MM.1S (cell line): Measurements from ENCODE around the gene KLHL42.

Experiments
- DNase-seq: peaks from one replicate; pipeline ENCODE4 v3.0.0-alpha.2; 2015
- H2AFZ ChIP-seq: fragments of 300-600 bp; sonication (generic); 2 replicates; pipeline ENCODE4 v1.6.0; 2016; ENCODE audit warnings: antibody characterized with exemption, low read length
- H3F3A ChIP-seq: fragments of 300-600 bp; sonication (generic); 2 replicates; pipeline ENCODE4 v1.6.1; 2016; ENCODE audit warnings: mild to moderate bottlenecking, antibody characterized with exemption, low read length, moderate library complexity, mixed read lengths; ENCODE audit not compliant: insufficient read depth
- H3K27ac ChIP-seq: fragments of 300-600 bp; sonication (generic); 2 replicates; pipeline ENCODE4 v1.5.1; 2016; ENCODE audit warnings: mild to moderate bottlenecking, low read length
- H3K27me3 ChIP-seq: fragments of 300-600 bp; sonication (generic); replicated peaks from 2 replicates; pipeline ENCODE4 v1.6.0; 2016; ENCODE audit warnings: low read length; ENCODE audit not compliant: insufficient read depth
- H3K36me3 ChIP-seq: fragments of 300-600 bp; sonication (generic); replicated peaks from 2 replicates; pipeline ENCODE4 v1.6.1; 2016; ENCODE audit warnings: mild to moderate bottlenecking, low read length, mixed read lengths; ENCODE audit not compliant: insufficient read depth
- H3K4me1 ChIP-seq: fragments of 300-600 bp; sonication (generic); 2 replicates; pipeline ENCODE4 v1.6.1; 2016; ENCODE audit warnings: low read length, mixed read lengths
- H3K4me2 ChIP-seq: fragments of 300-600 bp; sonication (generic); 2 replicates; pipeline ENCODE4 v1.6.0; 2016; ENCODE audit warnings: low read depth, low read length
- H3K4me3 ChIP-seq: fragments of 300-600 bp; sonication (generic); 2 replicates; pipeline ENCODE4 v1.5.1; 2016; ENCODE audit warnings: low read length, mixed read lengths
- H3K79me2 ChIP-seq: fragments of 300-600 bp; sonication (generic); 2 replicates; pipeline ENCODE4 v1.6.1; 2016; ENCODE audit warnings: mixed run types, low read length, mixed read lengths
- H3K9ac ChIP-seq: fragments of 300-600 bp; sonication (generic); 2 replicates; pipeline ENCODE4 v1.6.1; 2016; ENCODE audit warnings: low read length, mixed read lengths
- H3K9me2 ChIP-seq: fragments of 300-600 bp; sonication (generic); replicated peaks from 2 replicates; pipeline ENCODE4 v1.6.1; 2016; ENCODE audit warnings: mild to moderate bottlenecking, low read length, mixed read lengths; ENCODE audit not compliant: insufficient read depth
- H3K9me3 ChIP-seq: fragments of 300-600 bp; sonication (generic); replicated peaks from 2 replicates; pipeline ENCODE4 v1.6.1; 2016; ENCODE audit warnings: mild to moderate bottlenecking, low read length, mixed read lengths; ENCODE audit not compliant: insufficient read depth
- H4K20me1 ChIP-seq: fragments of 300-600 bp; sonication (generic); 2 replicates; pipeline ENCODE4 v1.6.1; 2016; ENCODE audit warnings: mild to moderate bottlenecking, low read length, moderate library complexity, mixed read lengths; ENCODE audit not compliant: insufficient read depth
- CTCF ChIP-seq: fragments of 300-600 bp; sonication (generic); IDR thresholded peaks from 2 replicates; pipeline ENCODE4 v1.5.1; 2016; ENCODE audit warnings: antibody characterized with exemption, low read length, mixed read lengths
- EZH2 ChIP-seq: fragments of 300-600 bp; sonication (generic); optimal IDR thresholded peaks from 2 replicates; pipeline ENCODE3; 2017; ENCODE audit warnings: low read depth, mild to moderate bottlenecking, antibody characterized with exemption, low read length, mixed read lengths
- EZH2phosphoT487 ChIP-seq: fragments of 300-600 bp; sonication (generic); IDR thresholded peaks from 2 replicates; pipeline ENCODE4 v1.6.1; 2018; ENCODE audit warnings: antibody characterized with exemption, low read length

KLHL42 gene

GRCh38 chr12:27852117-27852516, 72.1 kb downstream of the KLHL42 start:
- no peaks in the 10 kb centered on the region for H3K27me3 ChIP-seq
- H4K20me1 ChIP-seq, result no peaks in the 10 kb centered on the region
- TF ChIP-seq CTCF (no peak), EZH2 (no peak), EZH2phosphoT487 (no peak)
- DNase-seq, result no peak
- no peak overlapping the region for H3K9ac ChIP-seq
- H3K4me3 ChIP-seq, result no peak overlapping the region
- H3K4me2 ChIP-seq, result no peak overlapping the region
- H3K9me3 ChIP-seq, result no peaks in the 10 kb centered on the region
- no peaks in the 10 kb centered on the region for H3K79me2 ChIP-seq
- no peaks in the 10 kb centered on the region for H3F3A ChIP-seq
- no peaks in the 10 kb centered on the region for H3K4me1 ChIP-seq
- no peak overlapping the region for H3K27ac ChIP-seq
- H3K9me2 ChIP-seq, result no peaks in the 10 kb centered on the region
- H2AFZ ChIP-seq, result no peak overlapping the region
- no peaks in the 10 kb centered on the region for H3K36me3 ChIP-seq
